HG03442 (cell line): Measurements from ENCODE around the gene PPP3CA.
"Not testable (repeated sequence)": the region's sequence is repeated elsewhere in the genome, so short reads cannot be mapped to it uniquely, and the experiment has no call there.

ENCODE experiments used
- ATAC-seq: cut with Tn5 transposase; IDR thresholded peaks from one replicate; pipeline ENCODE4 v1.9.1; 2021; ENCODE audit warnings: mild to moderate bottlenecking, moderate library complexity; ENCODE audit not compliant: unreplicated experiment

The PPP3CA gene

DNA sequence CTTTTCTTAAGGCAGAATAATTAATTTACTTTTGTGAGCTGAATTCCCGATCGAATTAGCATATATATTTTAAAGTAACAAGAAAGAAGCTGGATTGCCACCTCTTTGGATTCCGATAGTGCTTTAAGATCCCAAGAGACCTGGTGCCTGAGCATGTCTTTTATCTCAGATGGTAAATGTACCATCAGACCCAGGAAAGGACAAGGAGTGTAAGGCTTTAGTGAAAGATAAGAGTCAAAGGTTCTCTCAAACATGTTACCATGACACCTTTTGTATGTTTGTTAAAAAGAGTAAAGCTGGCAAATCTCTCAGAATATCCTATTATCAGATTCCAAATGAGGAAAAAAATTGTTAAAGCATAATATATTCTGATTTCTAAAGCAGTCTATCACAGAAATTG, 198.8 kb downstream of the PPP3CA start:
- no peak for ATAC-seq

DNA sequence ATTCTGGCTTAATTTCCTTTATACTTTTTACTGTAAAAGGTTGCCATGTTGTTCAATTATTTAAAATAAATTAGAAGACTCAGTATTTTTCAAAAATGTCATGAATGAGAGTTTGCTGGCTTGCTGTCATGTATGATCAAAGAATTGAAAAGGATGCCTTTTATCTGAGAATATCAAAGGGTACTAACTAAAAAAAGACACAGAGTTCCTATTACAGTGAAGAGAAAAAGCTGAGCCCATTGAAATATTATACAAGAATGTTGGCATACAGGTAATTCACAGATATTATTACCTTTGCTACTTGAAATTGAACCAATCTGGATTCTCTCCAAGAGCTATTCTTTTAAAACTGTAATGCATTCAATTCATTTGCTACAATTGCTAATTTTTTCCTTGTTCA, 200.0 kb downstream of the PPP3CA start:
- ATAC-seq: no peak

DNA sequence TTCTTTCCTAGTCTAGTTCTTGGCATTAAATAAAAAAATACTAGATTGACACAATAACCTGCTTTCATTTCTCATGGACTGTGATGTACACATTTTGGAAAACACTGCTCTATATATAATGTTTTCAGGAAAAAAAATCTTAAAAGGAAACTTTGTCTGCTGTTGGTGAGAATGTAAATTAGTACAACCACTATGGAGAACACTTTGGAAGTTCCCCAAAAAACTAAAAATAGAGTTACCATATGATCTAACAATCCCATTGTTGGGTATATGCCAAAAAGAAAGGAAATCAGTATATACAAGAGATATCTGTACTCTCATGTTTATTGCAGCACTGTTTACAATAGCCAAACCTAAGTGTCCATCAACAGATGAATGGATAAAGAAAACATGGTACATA, 202.3 kb downstream of the PPP3CA start:
- ATAC-seq: no peak

DNA sequence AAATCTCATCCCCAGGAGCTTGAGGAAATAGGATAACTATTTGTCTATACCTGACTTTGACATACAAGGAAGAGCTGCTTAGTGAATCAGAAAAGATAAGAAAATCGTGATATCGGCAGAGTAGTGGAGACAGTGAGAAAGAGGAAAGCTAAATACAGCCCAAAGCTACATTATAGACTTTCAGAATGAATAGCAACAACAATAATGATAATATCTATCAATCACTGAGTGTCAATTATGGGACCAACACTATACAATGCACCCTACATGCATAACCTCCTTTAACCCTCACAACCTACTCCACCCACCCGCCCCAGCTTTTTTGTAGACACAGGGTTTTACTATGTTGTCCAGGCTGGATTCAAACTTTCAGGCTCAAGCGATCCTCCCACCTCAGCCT, 205.1 kb downstream of the PPP3CA start:
- ATAC-seq: no peak

DNA sequence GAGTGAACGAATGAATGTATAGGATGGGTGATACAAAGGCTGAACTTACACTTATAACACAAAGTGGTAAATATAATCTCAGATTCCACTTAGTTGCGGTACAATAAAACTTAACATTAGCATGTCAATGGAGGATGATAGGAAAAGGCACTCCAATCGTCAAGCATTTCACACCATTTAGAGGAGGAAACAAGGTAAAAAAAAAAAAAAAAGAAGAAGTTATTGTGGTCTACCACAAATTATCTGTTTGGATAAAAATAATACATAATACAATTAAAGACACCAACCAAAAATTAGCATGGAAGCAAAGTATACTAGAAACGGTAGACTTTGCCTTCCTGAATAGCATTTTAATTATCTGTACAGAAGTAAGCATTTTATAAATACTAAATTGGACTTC, 205.5 kb downstream of the PPP3CA start:
- no peak for ATAC-seq

DNA sequence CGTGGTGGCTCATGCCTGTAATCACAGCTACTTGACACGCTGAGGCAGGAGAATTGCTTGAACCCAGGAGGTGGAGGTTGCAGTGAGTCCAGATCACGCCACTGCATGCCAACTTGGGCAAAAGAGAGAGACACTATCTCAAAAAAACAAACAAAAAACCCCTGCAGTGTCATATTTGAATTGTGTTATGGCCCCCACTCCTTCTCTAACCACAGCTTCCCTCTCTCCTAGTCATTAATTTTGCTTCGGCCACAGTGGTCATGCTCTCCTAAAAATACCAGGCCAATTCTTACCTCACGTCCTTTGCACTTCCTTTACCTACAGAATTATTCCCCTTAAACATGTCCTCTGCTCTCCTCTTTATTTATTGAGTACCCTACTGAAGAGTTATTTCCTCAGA, 206.1 kb downstream of the PPP3CA start:
- ATAC-seq: no peak

DNA sequence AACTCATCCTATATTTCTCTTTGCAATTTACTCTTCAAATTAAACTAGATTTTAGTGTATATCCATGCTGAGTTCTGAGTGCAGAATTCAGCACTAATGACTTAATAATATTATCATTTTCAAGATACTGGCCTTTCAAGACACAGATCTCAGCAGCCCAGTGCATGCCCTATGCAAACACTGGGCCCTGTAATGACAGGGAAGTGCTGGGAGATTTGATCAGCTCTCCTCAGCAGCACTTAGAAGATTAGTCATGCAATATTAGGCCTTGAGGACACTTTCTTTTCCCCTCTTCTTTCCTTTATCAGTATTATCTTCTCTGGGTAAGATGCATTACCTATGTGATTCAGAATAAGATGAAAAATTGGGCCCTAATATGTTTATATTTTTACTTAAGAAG, 207.1 kb downstream of the PPP3CA start:
- peak; percentile 40 for ATAC-seq

DNA sequence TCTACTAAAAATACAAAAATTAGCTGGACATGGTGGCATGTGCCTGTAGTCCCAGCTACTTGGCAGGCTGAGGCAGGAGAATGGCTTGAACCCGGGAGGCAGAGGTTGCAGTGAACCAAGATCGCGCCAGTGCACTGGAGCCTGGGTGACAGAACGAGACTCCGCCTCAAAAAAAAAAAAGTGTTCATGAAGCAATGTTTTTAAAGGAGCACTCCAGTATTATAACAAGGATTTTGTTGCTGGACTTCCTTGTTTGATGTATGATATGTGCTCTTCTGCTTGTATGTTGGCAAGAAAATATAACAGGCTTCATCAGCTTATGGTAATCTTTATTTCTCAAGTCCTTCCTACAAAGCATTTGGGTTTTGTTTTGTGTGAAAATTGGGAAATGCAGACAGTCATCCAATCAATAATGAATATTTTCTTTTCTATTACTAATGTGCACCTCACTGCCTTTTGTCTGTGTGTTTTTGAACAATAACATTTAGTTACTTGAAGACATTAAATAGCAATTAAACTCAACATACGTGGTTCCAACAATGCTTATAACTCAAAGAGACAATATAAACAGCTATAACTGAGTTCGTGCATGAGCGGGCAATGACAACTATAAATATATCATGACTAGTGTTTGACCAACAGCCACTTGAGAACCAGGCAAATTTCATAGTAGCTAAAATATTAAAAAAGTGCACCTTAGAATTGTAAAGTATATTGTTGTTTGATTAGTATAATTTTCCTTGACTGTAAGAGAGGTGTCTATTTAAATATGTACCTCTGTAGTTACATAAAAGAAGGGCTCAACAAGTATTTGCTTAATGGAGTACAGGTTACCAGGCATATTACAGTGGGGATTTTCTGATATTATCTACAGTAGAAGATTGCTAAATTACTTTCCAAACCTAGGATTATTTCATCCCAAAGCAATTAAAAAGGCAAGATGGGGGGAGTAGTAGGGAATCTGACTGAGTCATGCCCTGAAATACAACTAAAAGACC, 210.7 kb downstream of the PPP3CA start:
- no peak for ATAC-seq

DNA sequence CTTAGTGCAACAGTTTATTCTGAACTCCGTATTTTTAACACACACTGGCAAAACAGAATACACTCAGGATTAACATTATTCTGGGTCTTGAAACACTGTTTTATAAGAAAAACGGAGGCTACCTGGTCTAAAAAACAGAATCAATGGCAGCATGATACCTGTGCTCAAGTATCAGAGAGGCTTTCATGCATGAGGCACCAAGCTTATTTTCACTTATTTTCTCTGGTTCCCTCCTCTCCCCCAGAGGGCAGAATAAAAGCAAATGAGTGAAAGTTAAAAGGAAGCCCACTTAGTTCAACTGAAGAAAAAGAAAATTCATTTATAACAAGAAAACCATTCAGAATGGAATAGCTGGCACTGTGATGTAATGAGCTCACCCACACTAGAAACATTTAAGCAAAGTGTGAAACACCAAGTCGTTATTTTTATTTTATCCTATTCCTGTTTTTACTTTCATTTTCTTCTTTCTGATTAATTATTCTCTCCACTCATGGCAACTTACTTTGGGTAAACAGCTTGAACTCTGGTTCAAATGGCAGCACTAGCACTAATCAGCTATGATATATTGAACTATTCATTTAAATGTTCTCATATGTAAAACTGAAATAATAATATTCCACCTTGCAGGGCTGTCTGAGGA, 211.8 kb downstream of the PPP3CA start:
- peak; percentile 56 for ATAC-seq

DNA sequence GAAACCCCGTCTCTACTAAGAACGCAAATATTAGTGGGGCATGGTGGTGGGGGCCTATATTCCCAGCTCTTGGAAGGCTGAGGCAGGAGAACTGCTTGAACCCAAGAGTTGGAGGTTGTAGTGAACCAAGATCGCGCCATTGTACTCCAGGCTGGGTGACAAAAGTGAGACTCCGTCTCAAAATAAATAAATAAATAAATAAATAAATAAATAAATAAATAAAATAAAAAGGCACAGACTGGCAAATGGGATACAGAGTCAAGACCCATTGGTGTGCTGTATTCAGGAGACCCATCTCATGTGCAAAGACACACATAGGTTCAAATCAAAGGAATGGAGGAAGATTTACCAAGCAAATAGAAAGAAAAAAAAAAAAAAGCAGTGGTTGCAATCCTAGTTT, 216.3 kb downstream of the PPP3CA start:
- not testable (repeated sequence) for ATAC-seq

DNA sequence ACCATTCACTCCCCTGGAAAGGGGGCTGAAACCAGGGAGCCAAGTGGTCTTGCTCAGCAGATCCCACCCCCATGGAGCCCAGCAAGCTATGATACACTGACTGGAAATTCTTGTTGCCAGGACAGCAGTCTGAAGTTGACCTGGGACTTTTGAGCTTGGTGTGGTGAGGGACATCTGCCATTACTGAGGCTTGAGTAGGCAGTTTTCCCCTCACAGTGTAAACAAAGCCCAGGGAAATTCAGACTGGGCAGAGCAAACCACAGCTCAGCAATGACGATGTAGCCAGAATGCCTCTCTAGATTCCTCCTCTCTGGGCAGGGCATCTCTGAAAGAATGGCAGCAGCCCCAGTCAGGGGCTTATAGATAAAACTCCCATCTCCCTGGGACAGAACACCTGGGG, 218.4 kb downstream of the PPP3CA start:
- not testable (repeated sequence) for ATAC-seq

DNA sequence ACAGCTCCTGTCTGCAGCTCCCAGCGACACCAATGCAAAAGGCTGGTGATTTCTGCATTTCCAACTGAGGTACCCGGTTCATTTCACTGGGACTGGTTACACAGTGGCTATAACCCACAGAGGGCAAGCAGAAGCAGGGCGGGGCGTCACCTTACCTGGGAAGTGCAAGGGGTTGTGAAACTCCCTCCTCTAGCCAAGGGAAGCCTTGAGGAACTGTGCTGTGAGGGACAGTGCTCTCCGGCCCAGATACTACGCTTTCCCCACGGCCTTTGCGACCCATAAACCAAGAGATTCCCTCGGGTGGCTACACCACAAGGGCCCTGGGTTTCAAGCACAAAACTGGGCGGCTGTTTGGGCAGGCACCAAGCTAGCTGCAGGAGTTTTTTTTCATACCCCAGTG, 218.9 kb downstream of the PPP3CA start:
- no peak for ATAC-seq

DNA sequence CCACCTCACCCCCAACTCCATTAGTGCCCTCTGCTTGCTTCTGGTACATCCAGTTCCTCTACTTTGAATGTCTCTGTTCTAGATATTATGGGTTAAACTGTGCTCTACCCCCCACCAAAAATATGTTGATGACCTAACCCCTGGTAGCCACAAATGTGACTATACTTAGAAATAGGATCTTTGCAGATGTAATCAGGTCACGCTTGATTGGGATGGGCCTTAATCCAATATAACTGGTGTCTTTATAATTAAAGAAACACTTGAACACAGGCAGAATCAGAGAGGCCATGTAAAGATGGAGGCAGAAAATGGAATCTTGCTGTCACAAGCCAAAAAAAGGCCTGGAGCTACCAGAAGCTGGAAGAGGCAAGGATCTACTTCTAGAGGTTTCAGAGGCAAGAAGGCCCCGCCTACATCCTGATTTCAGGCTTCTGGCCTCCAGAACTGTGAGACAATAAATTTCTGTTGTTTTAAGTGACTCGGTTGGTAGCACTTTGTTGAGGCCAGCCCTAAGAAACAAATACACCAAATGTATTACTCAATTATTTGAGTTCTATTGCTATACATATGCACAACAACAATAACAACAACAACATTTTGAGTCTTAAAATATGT, 220.0 kb downstream of the PPP3CA start:
- no peak for ATAC-seq

DNA sequence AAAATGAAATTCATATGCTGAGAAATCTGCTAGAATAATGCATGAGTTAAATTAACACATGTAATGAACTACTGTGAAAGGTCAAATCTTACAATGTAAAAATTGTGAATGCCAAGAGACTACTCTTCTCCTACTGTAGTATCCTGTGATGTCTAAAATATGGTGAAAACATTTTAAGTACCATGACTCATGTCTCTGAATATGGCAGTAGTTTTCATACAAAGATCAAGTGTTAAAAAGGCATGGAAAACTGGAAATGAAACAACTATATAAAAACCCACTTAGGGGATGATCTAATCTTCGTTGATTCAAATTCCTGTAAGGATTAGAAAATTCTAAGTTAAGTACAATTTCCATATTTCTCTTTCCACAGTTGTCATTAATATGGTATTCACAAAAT, 221.3 kb downstream of the PPP3CA start:
- no peak for ATAC-seq

DNA sequence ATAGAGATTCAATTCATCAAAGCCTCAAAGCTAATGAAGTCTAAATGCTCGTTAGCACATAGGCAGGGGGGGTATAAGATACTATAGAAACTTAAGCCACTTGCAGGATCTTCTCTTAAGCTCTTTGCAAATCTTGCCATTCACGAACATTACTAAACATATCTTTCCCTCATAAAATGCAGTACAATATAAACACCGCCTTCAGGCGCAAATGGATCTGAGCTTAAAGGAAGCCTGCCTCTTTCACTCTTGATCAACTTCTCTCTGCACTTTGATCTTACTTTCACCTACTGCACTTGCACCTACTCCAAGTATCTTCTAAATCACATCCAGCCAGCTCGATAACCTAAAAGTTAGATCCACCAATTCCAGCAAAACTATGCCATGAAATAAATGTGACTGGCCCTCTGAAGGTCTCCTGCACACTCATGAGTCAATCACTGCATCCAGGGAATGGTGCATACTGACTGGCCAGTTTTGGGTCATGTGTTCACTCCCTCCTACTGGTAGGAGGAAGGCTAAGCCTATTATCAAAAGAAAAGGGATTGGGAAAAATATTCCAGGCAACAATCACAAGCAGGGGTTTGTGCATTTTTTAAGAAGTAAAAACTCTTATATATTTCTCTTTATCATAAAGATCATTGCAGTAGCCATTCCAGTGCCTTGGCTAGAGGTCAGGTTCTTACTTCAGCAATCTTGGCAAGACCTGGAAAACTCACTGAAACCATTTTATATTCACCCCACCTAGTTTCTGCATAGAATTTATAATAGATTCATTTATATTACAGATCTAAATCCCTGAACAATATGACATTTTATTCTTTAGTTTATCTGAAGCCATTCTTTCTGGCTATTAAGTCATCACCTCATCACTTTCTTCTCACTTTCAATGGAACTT, 222.0 kb downstream of the PPP3CA start:
- no peak for ATAC-seq

DNA sequence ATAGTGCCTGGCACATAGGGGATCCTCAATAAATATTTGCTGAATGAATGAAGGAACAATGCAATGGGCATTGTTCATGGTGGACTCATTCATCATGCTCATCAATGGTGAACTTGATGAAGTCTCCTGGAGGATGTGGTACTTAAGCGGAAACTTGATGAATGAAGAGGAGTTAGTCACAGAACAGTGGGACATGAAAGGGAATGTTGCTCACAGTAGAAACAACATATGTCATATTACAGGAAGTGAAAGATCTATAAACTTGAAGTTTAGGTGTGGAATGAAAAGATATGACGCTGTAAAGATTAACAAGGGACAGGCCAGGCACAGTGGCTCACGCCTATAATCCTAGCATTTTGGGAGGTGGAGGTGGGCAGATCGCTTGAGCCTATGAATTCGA, 224.1 kb downstream of the PPP3CA start:
- ATAC-seq: no peak

DNA sequence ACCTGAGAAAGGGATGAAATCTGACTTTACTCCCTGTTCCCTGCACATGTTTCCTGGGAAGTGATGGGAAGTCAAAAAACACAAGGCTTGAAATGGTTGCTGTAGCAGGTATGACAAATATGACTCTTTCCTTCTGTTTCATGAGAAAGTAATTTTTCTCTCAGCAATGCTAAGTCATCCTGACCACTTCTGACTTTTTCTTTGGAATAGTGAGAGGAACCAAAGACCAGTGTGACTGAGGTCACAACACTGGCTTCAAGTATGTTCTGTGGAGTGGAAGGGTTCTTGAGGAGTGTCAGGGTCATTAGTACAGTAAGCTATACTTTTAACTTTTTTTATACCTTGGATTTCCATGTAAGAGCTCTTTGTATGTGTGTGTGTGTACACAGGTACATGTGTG, 225.3 kb downstream of the PPP3CA start:
- no peak for ATAC-seq

DNA sequence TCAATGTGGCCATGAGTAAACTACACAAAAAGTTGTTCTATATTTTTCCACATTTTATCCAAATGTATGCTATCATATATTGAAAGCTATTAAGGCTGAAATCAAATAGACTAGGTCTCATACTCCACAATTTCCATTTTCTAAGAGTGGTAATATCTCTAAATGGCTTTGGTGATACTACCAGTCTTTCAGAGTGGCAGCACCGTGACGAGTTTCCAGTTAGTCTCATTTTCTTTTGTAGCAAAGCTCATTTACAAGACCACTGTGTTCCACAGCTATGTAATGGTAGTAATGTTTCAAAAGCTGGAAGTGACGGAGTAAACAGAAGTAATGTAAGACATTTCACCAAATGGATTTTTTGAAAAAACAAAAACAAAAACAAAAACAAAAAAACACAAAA, 228.2 kb downstream of the PPP3CA start:
- no peak for ATAC-seq

DNA sequence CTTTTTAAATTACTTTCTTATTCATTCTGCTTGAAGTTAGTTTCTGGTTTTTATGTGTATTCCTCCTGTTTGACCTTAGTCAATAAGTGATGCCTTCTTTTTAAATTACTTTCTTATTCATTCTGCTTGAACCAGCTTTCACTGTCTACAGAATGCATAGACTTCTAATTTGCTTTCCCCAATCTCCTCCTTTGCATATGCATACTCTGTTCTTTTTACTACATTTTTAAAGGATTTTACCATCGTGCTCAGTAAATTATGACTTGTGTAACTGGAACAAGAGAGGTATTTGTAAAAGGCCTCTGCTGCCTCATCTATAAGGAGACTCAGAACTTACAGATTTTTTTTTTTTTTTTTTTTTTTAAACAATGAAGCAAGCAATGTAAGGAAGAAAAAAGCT, 228.7 kb downstream of the PPP3CA start:
- ATAC-seq: no peak

DNA sequence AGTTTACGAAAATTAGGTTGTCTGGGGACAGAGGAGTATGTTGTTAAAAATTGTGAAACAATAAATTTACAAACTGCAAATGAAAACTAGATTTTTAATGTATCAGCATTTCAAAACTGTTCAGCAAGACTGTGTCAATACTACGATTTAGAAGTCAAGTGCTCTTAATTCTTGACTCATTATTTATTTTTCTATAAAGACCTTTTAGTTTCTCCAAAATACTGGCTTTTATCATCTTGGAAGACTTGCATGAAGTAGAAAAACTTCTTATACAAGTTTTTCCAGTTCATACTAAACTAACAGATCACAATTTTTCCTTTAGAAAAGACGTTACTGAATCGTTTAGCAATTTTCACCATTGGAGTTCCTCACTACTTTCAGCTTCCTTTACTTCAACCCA, 231.4 kb downstream of the PPP3CA start:
- no peak for ATAC-seq

DNA sequence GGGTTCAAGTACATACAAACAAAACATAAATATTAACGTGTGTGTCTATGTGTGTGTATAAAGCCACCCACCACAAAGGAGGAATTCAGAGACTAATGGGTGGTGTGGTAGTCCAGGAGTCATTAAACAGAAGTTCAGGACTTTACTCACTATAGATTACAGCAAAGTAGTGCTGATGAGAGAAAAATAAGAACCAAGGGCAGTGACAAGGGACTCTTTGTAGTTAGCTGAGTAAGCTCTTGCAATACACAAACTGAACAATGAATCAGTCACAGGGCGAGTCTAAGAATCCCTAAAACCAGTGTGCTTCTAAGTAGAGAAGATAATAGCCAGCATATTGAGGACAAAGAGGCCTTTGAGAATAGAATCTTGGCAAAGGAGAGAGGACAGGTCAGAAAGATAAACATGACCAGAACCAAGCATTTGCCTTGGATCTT, 232.4 kb downstream of the PPP3CA start:
- no peak for ATAC-seq
